ENCODE results near the gene IGFL4.

IGFL4 gene

GRCh38 chr19:46060012-46060411 lies 19.2 kb upstream of the IGFL4 start:
- no peak for DNase-seq

DNA sequence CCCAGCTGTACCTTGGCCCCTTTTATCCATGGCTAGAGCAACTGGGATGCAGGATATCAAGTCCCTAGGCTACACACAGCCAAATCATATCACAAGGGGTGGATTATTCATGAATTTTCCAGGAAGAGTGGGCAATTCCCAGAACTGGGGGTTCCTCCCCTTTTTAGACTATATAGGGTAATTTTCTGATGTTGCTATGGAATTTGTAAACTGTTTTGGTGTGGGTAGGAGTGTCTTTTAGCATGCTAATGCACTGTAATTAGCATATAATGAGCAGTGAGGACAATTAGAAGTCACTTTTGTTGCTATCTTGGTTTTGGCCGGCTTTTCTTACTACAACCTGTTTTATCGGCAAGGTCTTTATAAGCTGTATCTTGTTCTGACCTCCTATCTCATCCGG lies 18.0 kb upstream of the IGFL4 start:
- no peak for DNase-seq

GRCh38 chr19:46056536-46056935 lies 15.7 kb upstream of the IGFL4 start:
- DNase-seq = no peak

GRCh38 chr19:46052896-46053295 lies 12.1 kb upstream of the IGFL4 start:
- no peak for DNase-seq

DNA sequence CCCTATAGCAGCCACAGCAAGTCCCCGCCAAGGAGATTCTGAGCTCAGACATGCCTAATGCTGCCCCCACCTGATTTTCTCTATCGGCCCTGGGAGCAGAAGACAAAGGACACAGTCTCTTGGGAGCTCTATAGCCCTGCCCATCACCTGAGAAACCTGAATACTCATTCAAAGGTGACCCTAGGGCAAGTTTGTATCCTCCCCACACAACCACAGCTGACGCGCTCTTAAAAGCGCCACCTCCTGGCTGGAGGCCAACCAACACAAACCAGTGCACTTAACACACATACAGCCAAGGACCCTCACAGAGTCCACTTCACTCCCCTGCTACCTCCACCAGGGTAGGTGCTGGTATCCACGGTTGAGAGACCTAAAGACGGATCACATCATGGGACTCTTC lies 8.8 kb upstream of the IGFL4 start:
- no peak for DNase-seq

DNA sequence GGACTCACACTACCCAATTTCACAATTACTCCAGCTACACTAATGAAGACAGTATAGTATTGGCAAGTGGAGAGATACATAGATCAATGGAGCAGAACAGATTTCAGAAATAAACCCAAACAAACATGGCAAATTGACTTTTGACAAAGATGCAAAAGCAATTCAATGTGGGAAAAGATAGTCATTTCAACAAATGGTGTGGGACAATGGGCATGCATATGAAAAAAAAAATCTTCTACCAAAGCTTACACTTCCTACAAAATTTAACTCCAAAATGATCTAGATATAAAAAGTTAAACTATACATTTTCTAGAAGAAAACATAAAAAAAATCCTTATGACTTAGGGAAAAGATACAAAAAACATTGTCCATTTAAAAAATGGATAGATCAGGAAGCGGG lies 2.7 kb upstream of the IGFL4 start:
- DNase-seq = no peak

- DNase-seq = no peak
These were observed 1.6 kb upstream of the IGFL4 start for GRCh38 chr19:46042252-46042883.

- no peak for DNase-seq
These were observed 677 bp downstream of the IGFL4 start for GRCh38 chr19:46040125-46040524.

GRCh38 chr19:46036744-46037128 lies 4.1 kb downstream of the IGFL4 start:
- no peak for DNase-seq

DNA sequence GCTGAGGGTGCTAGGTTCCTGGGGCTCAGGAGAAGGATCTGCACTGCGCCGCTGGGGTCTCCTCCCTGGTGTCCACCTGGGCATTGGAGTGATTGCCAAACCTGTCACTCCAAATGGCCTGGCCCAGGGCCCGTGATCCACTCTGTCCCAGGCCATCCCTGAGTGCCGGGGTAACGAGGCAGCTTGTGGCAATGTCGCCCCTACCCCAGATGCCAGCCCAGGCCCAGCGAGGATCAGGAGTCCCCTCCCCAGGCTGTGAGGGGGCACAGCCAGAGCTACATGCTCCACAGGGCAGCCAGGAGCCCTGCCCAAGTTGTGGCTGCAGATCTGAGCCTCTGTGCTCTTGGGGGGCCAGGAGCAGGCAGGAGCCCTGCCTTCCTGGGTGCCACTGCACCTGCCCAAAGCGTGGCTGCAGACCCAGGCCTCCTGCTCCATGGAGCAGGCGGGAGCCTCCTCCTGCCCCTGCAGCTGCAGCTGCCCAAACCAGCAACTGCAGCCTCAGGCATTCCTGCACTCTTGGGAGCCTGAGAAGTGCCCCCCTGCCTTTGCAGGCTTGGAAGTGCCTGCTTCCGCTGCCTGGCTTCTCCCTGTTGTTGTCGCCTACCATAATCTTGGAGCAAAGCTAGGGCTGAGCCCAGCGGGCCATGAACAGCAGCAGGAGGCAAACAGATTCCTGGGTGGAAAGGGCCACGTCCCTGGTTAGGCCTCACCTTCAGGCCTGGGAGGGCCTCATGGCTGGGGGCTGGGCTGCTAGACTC lies 4.6 kb downstream of the IGFL4 start:
- no peak for DNase-seq

DNA sequence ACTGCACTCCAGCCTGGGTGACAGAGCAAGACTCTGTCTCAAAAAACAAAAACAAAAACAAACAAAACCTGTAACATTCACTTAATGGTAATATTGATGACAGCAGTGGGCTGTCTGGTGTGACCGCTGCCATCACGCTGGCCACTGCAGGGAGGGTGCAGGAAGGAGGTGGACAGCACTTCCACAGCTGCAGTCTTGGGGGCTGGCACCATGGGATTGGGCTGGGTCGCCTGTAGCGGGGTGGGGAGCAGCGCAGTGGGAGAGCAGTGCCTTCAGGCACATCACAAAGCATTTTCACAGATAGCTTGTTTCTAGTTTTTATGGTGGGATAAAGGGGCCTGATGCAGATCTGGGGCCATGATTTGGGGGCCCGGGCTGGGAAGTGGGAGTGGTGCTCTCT lies 5.3 kb downstream of the IGFL4 start:
- DNase-seq = no peak

GRCh38 chr19:46033401-46033800 lies 7.4 kb downstream of the IGFL4 start:
- DNase-seq = no peak

DNA sequence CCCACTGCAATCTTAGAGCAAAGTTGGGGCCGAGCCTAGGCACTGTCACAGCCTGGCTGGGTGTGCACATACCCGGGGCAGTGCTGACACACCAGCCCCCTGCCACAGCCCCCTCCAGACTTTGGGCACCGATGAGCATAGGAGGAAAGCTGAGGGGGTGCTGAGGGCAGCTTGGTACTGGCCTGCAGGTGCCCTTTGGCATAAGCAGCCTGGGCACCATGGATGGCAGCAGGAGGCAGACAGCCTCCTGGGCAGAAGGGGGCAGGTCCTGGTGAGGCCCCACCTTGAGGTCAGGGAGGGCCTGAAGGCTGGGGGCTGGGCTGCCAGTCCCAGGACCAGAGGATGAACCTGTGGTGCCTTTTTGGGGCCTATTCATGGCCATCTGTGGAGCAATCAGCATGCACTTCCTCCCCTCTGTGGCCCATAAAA lies 8.2 kb downstream of the IGFL4 start:
- no peak for DNase-seq

DNA sequence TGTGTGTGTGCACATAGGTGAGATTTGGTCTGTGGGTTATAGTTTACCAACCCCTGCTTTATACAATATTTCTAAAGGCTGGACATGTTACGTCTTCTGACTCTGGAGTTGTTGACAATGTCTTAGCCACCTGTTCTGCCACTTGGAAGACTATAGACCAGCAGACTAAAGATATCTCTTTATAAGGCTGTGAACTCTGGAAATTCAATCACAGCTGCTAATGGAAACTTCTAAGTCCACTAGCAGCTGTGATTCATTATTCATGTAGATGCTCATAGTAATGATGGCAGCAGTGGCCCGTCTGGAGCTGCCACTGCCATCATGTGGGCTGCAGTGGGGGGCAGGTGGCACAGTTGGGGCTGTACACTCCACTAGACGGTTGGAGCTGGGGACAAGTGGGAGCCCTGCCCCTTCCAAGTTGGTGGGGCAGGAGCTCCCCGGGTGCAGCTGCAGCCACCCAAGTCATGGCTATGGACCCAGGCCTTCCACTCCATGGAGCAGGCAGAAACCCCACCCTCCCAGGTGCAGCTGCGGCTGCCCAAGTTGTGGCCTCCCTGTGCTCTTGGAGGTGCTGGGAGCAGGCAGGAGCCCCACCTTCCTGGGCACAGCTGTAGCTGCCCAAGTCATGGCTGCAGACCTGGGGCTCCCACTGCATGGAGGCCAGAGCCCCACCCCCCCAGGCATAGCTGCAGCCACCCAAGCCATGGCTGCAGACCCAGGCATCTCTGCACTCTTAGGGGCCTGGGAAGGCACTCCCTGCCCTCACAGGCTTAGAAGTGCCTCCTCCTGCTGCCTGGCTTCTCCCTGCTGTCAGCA lies 8.8 kb downstream of the IGFL4 start:
- no peak for DNase-seq

DNA sequence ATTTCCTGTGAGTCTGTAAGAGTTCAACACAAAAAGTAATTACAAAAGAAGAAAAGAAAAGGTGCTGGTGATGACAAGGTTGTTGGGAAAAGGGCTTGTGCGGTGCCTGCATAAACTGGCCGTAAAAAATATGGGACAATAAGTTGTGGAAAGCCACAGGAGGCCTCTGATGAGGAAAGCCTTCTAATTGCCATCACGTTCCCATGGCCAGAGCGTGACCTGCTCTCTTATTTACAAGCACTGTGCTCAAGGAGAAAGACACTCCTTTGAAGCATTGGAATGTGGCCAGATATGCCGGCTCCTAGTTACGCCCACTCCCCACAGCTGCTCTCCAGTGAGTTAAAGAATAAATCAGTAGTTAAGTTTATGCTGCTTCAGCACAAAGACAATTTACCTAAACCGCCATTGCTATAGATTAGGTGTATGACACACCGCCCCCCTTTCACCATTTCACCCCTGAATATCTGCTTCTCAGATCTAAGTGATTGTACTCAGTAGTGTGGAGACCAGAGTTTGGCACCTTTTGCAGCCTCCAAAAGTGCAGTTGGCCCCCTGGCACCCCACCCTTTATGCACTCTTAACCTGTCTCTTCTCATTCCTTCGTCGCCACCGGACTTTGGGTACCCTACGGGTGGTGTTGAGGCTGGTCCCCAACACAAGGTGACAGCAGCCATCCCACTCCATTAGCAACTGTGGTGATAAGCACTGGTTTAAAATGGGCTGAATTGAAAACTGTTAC lies 9.8 kb downstream of the IGFL4 start:
- DNase-seq = no peak

GRCh38 chr19:46025835-46026234 lies 15.0 kb downstream of the IGFL4 start:
- no peak for DNase-seq

GRCh38 chr19:46023311-46023779 lies 17.5 kb downstream of the IGFL4 start:
- DNase-seq = no peak

DNA sequence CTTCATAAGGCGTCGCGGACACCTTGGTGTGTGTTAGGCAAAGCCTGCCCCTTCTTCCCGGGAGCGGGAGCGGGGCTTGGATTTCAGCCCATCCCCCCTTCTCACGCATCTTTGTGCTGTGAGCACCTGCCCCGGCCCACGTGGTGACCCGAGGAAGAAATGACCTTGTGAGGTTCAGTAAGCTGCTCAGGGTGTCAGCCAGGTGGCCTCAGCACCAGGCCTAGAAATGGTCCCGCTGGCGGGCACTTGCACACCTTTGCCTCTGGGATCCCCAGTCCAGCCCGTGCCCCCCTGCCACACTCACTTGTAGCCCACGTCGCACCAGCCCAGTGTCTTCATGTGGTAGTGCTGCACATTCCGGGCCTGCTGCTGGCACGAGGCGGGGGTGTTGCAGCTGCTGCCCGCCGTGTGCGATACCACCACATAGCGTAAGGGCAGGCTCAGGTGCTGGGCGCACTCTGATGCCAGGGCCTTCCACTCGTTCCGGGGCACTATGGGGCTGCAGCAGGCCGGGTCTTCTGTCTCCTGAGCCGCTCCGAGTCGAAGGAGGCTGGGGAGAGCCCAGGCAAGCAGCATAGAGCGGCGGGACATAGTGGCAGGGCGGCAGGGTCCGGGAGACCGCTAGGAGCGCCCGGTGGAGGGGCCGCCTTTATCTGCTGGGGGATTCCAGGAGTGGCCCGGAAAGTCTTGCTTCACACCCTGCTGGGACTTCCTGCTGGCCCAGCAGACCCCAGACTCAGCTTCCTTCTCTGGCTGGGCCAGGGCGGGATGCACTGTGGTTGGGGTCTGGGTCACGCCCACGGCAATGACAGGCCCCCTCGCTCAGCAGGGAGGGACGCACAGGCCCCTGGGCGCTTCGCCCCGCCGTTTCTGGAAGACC lies 18.1 kb downstream of the IGFL4 start, which contains the start of gene PGLYRP1:
Gene PGLYRP1, minus strand, starts transcription at position 623 of the 880 bp plus-strand sequence. Its CDS starts 32 bp downstream, at position 591.
- no peak for DNase-seq

DNA sequence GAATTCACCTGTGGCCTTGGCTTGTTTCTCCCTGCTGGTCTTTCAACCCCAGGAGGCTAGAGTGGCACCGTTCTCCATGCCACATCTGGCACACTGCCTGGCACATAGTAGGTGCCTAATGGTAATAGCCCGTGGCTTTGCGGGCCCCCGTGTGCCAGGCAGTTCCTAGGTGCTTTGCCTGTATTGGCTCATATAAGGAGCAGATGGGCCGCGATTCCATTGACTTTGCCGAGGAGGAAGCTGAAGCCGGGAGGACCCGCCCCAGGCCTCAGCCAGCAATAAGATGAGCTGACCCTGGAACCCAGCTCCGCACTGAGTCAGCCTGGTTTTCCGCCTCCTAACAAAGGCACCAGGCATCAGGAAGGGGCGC lies 18.8 kb downstream of the IGFL4 start:
- DNase-seq = no peak

DNA sequence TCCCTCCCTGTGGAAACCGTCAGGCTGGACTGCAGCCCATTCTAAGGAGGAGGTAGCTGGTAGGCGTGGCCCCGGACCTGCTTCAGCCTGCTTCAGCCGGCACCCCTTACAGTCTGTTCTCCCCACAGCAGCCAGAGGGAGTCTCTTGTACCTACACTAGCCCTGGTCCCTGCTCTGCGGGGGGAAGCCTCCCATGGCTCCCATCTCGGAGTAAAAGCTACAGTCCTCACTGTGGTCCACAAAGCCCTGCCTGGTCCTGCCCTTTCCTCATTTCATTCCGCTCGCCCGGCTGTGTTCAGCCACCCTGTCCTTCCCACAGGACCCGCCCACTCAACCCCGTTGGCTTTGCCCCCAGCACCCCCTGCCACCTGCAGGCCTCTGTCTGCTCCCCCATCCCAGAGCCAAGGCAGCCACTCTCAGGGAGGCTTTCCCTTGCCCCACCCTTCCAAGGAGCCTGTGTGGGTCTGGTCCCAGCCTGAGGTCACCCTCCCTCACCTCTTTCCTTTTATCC lies 19.2 kb downstream of the IGFL4 start:
- no peak for DNase-seq

GRCh38 chr19:46020819-46021125 lies 20.0 kb downstream of the IGFL4 start:
- DNase-seq = no peak

DNA sequence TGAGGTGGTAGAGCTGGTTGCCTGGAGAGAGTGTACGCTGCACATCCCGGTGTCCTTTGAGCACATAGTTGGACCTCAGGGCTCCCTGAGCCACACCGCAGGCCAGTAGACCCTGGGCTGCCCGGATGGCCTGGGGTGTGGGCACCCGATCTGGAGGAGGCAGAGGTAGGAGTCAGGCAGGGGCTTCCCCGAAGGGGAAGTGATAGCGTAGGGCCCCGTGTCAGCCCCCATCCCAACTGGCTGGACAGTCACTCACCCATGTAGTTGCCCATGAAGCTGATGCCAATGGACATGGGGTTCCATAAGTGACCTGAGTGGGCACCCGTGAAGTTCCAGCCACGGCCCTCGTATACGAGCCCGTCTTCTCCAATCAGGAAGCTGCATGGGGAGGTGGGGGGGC lies 21.5 kb downstream of the IGFL4 start:
- DNase-seq = no peak
